K562 (cell line): ENCODE data around the gene AHI1. TPM values are rescaled to one million over a fixed set of nuclear protein-coding genes. Genes with fewer than 3 reads are reported as not detected.

Experiments
- BCLAF1 ChIP-seq, 2 experiments: fragments of 450-650 bp in 1 of 2; IDR thresholded peaks; 2 replicates each; pipeline ENCODE4 v1.6.1; 2011 to 2017; ENCODE audit warnings: low read depth in 2 of 2, antibody characterized with exemption in 1 of 2, borderline replicate concordance in 1 of 2, low read length in 1 of 2, mild to moderate bottlenecking in 1 of 2, mixed read lengths in 1 of 2; ENCODE audit not compliant: control insufficient read depth in 1 of 2
- BDP1 ChIP-seq: IDR thresholded peaks from 3 replicates; pipeline ENCODE4 v1.6.1; 2011; ENCODE audit not compliant: insufficient read length, insufficient read depth
- CBX8 ChIP-seq: fragments of 200-600 bp; sonication (generic); IDR thresholded peaks from 2 replicates; pipeline ENCODE4 v1.6.1; 2012; ENCODE audit warnings: borderline replicate concordance, mixed run types, low read depth, mild to moderate bottlenecking, moderate library complexity, mixed read lengths, low read length, control low read depth, inconsistent platforms; ENCODE audit not compliant: poor library complexity, severe bottlenecking; ENCODE audit errors: extremely low read depth
- CXXC5 ChIP-seq: fragments of 250-450 bp; sonication (Bioruptor Pico); IDR thresholded peaks from 2 replicates; pipeline ENCODE4 v1.8.0; 2022; ENCODE audit warnings: inconsistent platforms, mild to moderate bottlenecking, moderate library complexity
- EWSR1 ChIP-seq: fragments of 450-650 bp; IDR thresholded peaks from 2 replicates; pipeline ENCODE4 v1.6.1; 2018; ENCODE audit warnings: borderline replicate concordance, mild to moderate bottlenecking, low read depth, moderate library complexity; ENCODE audit not compliant: partially characterized antibody
- FOS ChIP-seq: IDR thresholded peaks from 3 replicates; pipeline ENCODE4 v1.6.1; 2011; ENCODE audit not compliant: insufficient read length; ENCODE audit errors: extremely low read depth
- GABPB1 ChIP-seq: sonication (generic); formaldehyde crosslinking; IDR thresholded peaks from 2 replicates; pipeline ENCODE4 v1.8.0; 2022; ENCODE audit warnings: mild to moderate bottlenecking, missing genetic modification reagents
- HDAC1 ChIP-seq, 2 experiments: fragments of 450-650 bp; IDR thresholded peaks; 2 replicates each; pipeline ENCODE4 v1.6.1; 2016 to 2017; ENCODE audit warnings: inconsistent platforms in 1 of 2, mild to moderate bottlenecking in 1 of 2, moderate library complexity in 1 of 2
- HDGF ChIP-seq: fragments of 450-650 bp; IDR thresholded peaks from 2 replicates; pipeline ENCODE4 v1.6.1; 2016
- HLTF ChIP-seq: fragments of 450-650 bp; IDR thresholded peaks from 2 replicates; pipeline ENCODE4 v1.6.1; 2016
- ILK ChIP-seq: fragments of 450-650 bp; IDR thresholded peaks from 2 replicates; pipeline ENCODE4 v1.6.1; 2016; ENCODE audit warnings: missing genetic modification characterization, low read depth, mild to moderate bottlenecking, missing compliant biosample characterization, moderate library complexity, borderline replicate concordance
- IRF2 ChIP-seq: sonication (generic); formaldehyde crosslinking; IDR thresholded peaks from 2 replicates; pipeline ENCODE4 v1.8.1; 2022; ENCODE audit warnings: mild to moderate bottlenecking, missing genetic modification reagents
- KHSRP ChIP-seq: fragments of 450-650 bp; IDR thresholded peaks from 2 replicates; pipeline ENCODE4 v1.6.1; 2017
- MAX ChIP-seq: sonication (generic); formaldehyde crosslinking; IDR thresholded peaks from 2 replicates; pipeline ENCODE4 v1.9.0; 2022; ENCODE audit warnings: mild to moderate bottlenecking, missing genetic modification reagents
- MLLT1 ChIP-seq, 2 experiments: fragments of 450-650 bp; IDR thresholded peaks; 2 replicates each; pipeline ENCODE4 v1.6.1; 2016
- NFIC ChIP-seq: fragments of 450-650 bp; IDR thresholded peaks from 2 replicates; pipeline ENCODE4 v1.6.1; 2017; ENCODE audit warnings: mild to moderate bottlenecking, inconsistent platforms
- NFRKB ChIP-seq: fragments of 450-650 bp; IDR thresholded peaks from 2 replicates; pipeline ENCODE4 v1.6.1; 2016; ENCODE audit warnings: low read depth
- PML ChIP-seq: IDR thresholded peaks from 2 replicates; pipeline ENCODE4 v1.6.1; 2012; ENCODE audit warnings: low read length, inconsistent platforms
- SMAD2 ChIP-seq: fragments of 150-350 bp; IDR thresholded peaks from 2 replicates; pipeline ENCODE4 v1.6.1; 2014; ENCODE audit warnings: low read depth, mild to moderate bottlenecking, low read length
- SNIP1 ChIP-seq: fragments of 450-650 bp; IDR thresholded peaks from 2 replicates; pipeline ENCODE4 v1.7.1; 2017; ENCODE audit warnings: low read depth, mild to moderate bottlenecking
- ZHX1 ChIP-seq: fragments of 150-350 bp; conservative IDR thresholded peaks from 2 replicates; pipeline ENCODE4 v1.6.1; 2014; ENCODE audit warnings: low read length
- ZNF551 ChIP-seq: fragments of 250-450 bp; sonication (Bioruptor Pico); IDR thresholded peaks from 2 replicates; pipeline ENCODE4 v1.5.0; 2021; ENCODE audit warnings: mild to moderate bottlenecking, moderate library complexity
- ZNF764 ChIP-seq: fragments of 250-450 bp; sonication (Bioruptor Pico); IDR thresholded peaks from 2 replicates; pipeline ENCODE4 v1.4.0; 2020; ENCODE audit warnings: low read depth, mild to moderate bottlenecking, moderate library complexity
- ZNF79 ChIP-seq: fragments of 250-450 bp; sonication (Bioruptor Pico); IDR thresholded peaks from 2 replicates; pipeline ENCODE4 v1.4.0; 2020; ENCODE audit warnings: low read depth, mild to moderate bottlenecking, moderate library complexity
- polyA plus RNA-seq, 8 experiments: library from polyadenylated mRNA; depleted of rRNA in 4 of 8; stranded (reverse) in 5 of 8; unstranded in 3 of 8; fragments of >200 nt; fragmentation: Nextera tagmentation in 2 of 8; fragmentation: Illumina TruSeq in 1 of 8; extraction: Ambion mirVana in 2 of 8; extraction: Trizol in 1 of 8; gene quantifications; 2 replicates each; pipeline versions ENCODE4 v1.2.1 to v1.2.3, GENCODE V29; 2011 to 2014; ENCODE audit warnings: inconsistent platforms in 1 of 8, missing spikeins in 1 of 8
- total RNA-seq, 7 experiments: library from RNA; depleted of rRNA in 6 of 7; stranded (reverse); fragments of >200 nt in 6 of 7; fragmentation: Illumina TruSeq in 2 of 7; extraction: Trizol in 2 of 7; gene quantifications; 2 replicates each; pipeline versions ENCODE4 v1.2.1 to v1.2.3, GENCODE V29; 2011 to 2021; ENCODE audit warnings: low replicate concordance in 1 of 7

The AHI1 gene
- total and polyA plus RNA-seq, 9 of the 15 experiments (the other 6 are each of a cell fraction or from before 2014, with no cell fraction given), result 24.7 to 54.9 (median 32.2) TPM

GRCh38 chr6:135324531-135324930 is 173.0 kb downstream of the AHI1 start (continued):
- TF ChIP-seq BCLAF1 (IDR thresholded peaks at IDR 0.05; ENCODE audit: borderline replicate concordance in 1 of 2, control insufficient read depth in 1 of 2, low read depth in 2 of 2, low read length in 1 of 2) (no peak), SNIP1 (no peak), ZHX1 (no peak), HLTF (no peak), BDP1 (no peak), ZNF764 (no peak), CXXC5 (CRISPR knock-in tag) (peak; percentile 6; the same call in 1 of the 2 replicates), PML (no peak), ZNF551 (CRISPR knock-in tag) (no peak), ILK (tag) (0 out of 2 replicates have a peak, but pooled peaks have one; percentile 39), HDAC1 (IDR thresholded peaks at IDR 0.05) (no peak), CBX8 (no peak), KHSRP (no peak), MAX (CRISPR knock-in tag) (no peak), EWSR1 (no peak), GABPB1 (CRISPR knock-in tag) (no peak), ZNF79 (peak; percentile 42; the same call in 1 of the 2 replicates), NFRKB (no peak), FOS (no peak), NFIC (no peak), HDGF (no peak), IRF2 (CRISPR knock-in tag) (no peak), MLLT1 (IDR thresholded peaks at IDR 0.05) (no peak), SMAD2 (no peak)
